GM12801 (cell line): ENCODE measurements around the gene VSTM2B.

Experiments used
- CTCF ChIP-seq: IDR thresholded peaks from one replicate; pipeline ENCODE4 v1.5.1; 2011; ENCODE audit warnings: control low read depth; ENCODE audit not compliant: insufficient read length; ENCODE audit errors: extremely low read depth

Gene VSTM2B

GRCh38 chr19:29482855-29483640 lies 42.7 kb upstream of the VSTM2B start:
- no peak for TF ChIP-seq CTCF

- TF ChIP-seq CTCF, result no peak
Observed at GRCh38 chr19:29483641-29483920, 42.2 kb upstream of the VSTM2B start.

- TF ChIP-seq CTCF, result no peak
Observed at GRCh38 chr19:29483944-29484581, 41.7 kb upstream of the VSTM2B start.

- no peak for TF ChIP-seq CTCF
Observed at GRCh38 chr19:29484876-29485275, 40.9 kb upstream of the VSTM2B start.

- no peak for TF ChIP-seq CTCF
Observed at GRCh38 chr19:29485293-29485692, 40.5 kb upstream of the VSTM2B start.

- TF ChIP-seq CTCF, result no peak
Observed at GRCh38 chr19:29487432-29487831, 38.4 kb upstream of the VSTM2B start.

GRCh38 chr19:29488316-29488715 lies 37.5 kb upstream of the VSTM2B start:
- TF ChIP-seq CTCF, result no peak
